GM12873 (cell line): ENCODE data around the gene SSBP3.

Experiments used
- CTCF ChIP-seq: IDR thresholded peaks from 2 replicates; pipeline ENCODE4 v1.5.1; 2012; ENCODE audit warnings: low read depth, mild to moderate bottlenecking, moderate library complexity, low read length, control low read depth; ENCODE audit not compliant: insufficient read depth; ENCODE audit errors: missing control alignments

Gene SSBP3

DNA sequence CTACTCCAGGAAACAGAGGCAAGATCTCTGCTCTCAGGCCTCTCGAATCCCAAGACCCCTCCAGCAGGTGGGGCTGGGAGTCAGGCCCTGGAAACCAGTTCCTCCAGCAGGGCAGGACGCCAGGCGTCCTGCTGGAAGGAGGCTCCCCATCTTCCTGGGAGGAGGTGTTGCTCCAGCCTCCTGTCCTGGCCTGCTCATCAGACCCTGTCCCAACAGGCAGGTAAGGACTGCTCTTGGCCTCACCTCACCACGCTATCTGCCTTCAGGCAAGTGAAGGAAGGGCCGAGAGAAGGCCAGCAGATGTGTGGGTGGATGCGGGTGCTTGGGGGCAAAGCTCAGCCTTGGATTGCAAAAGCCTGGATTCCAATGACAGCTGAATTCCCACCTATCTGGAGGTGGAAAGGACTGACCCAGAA is 82.9 kb downstream of the SSBP3 start:
- TF ChIP-seq CTCF = no peak

- TF ChIP-seq CTCF = no peak
These were observed 87.9 kb downstream of the SSBP3 start for GRCh38 chr1:54318246-54318814.

DNA sequence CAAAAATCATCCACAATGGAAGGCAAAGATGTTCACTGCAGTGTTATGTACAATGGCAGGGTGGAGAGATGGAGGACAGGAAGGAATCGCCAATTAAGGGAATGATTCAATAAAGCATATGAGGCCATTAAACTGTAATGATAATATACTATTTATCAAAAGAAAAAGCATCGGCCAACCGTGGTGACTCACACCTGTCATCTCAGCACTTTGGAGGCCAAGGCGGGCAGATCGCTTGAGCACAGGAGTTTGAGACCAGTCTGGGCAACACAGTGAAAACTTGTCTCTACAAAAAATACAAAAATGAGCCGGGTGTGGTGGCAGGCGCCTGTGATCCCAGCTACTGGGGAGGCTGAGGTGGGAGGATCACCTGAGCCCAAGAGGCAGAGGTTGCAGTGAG is 89.1 kb downstream of the SSBP3 start:
- TF ChIP-seq CTCF = no peak

DNA sequence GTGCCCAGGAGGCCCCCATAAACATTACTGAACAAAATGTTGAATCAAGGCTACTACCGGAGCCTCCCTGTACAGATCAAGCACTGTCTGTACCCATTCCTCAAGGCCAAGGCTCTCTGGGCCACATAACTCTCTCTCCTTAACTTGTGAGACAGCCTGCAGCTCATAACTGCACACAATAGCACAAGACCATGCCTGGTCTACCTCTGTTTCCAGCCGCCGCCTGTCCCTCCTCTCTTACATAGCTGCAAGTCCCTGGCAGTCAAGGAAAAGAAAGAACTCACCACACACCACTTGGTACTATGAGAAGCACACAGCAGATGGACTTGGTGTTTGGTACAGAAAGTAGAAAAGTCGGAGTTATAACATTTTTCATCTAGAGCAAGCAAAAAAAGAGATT is 91.1 kb downstream of the SSBP3 start:
- no peak for TF ChIP-seq CTCF

- no peak for TF ChIP-seq CTCF
These were observed 91.5 kb downstream of the SSBP3 start for GRCh38 chr1:54314696-54315095.

DNA sequence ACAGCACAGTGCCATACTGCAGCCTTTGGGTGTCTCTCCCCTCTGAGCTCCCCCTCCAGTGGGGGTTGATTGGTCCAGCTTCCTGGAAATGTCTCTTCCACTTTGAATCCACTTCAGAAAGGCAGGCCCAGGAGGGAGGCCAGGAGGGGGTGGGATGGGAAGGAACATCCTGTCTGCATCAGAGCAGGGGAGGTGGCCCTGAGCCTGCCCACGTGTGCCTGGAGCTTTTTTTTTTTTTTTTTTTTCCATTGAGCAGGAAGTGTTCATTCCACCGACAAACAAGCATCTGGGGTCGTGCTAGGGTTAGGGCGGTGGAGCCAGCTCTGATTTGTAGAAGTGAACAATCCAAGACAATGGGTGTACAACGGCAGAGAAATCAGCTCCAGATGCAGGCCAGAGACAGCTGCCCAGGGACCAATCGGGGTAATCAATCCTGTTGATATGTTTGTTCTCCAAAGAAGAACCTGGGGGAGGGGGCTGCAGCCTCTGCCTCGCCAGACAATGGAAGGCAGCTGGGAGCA is 93.3 kb downstream of the SSBP3 start:
- no peak for TF ChIP-seq CTCF

- TF ChIP-seq CTCF = no peak
These were observed 94.7 kb downstream of the SSBP3 start for GRCh38 chr1:54311506-54311905.
